Renal cortical epithelial cell (primary cell): Measurements from ENCODE around the gene MTARC2. TPM values are rescaled to one million over a fixed set of nuclear protein-coding genes. Genes with fewer than 3 reads are reported as not detected.

ENCODE experiments used
- DNase-seq: peaks from one replicate; pipeline ENCODE4 v3.0.0-alpha.2; 2011; ENCODE audit warnings: low read depth
- total RNA-seq: library from RNA; depleted of rRNA; stranded (reverse); fragments of >200 nt; gene quantifications from 2 replicates; pipeline ENCODE4 v1.2.3, GENCODE V29; 2014

The MTARC2 gene
- total RNA-seq, 1 donor from 2014 or later = 14.1 TPM

DNA sequence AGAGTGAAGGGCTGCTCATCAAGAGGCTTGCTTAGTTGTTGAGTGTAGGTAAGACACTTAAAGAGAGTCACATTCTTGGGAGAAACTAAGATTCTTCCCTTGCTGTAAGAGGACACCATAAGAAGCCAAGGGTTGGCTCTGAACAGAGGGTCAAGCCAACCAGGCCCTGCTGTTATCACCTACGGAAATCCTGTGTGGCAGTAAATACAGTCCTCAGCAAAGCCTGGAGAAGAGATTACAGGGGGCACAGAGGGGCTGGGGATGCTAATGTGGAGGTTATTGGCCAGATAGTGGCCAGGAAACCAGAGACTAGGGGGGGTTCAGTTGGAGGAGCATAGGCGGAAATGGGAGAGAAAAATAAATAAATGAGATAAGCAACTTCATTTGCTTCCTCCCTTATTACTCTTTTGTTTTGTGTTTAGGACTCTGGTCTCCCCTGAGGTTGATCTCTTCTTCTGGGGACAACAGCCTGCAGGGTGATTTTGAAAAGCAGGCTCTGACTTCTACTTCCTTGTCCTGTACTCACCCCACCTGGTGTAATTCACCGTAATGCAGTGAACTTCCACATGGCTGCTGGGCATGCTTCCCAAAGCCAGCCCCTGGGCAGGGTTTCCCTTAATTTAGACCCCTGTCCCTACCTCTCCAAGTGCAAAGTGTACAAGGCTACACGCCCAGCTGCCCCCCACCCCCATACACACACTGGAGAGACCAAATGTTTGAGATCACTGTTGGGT is 79.5 kb downstream of the MTARC2 start:
- DNase-seq = no peak

DNA sequence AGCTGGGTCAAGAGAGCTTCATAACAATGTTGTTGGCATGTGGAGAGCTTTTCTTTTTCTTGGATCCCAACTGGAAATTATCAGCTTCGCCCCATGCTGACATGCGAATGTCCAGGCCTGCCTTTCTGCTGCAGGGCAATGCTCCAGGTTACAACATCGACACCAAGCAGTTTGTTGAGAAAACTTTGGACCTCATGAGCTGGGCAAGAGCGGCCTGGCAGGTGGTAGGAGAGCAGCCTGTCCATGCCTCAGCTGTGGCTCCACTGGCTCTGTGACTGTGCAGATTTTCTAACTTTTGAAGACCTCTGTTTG is 80.0 kb downstream of the MTARC2 start:
- no peak for DNase-seq

DNA sequence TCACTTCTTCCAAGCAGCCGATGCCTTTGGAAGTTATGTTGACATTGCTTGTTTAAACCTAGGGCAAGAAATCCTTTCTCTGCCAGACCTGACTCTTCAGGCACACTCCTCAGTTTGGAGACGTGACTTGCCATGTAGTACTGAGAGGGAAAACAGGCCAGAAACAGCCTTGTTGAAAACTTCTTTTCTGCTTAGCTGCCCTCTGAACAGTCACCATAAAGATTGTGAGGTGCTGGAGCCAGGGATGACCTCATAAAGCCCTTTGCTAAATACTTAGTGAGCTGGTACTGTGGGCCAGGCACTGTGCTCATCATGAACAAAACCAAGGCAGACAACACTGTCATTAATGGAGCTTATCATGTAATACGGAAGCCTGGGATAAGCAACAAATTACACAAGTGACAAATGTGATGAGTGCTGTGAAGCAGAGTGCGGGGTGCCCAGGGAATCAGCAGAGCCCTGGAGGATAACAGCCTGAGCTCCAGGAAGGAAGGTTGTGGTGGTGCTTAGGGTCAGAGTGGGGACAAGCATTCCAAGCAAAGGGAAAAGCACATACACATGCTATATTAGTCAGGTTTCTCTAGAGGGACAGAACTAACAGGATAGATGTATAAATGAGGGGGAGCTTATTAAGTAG is 80.9 kb downstream of the MTARC2 start:
- DNase-seq = no peak

DNA sequence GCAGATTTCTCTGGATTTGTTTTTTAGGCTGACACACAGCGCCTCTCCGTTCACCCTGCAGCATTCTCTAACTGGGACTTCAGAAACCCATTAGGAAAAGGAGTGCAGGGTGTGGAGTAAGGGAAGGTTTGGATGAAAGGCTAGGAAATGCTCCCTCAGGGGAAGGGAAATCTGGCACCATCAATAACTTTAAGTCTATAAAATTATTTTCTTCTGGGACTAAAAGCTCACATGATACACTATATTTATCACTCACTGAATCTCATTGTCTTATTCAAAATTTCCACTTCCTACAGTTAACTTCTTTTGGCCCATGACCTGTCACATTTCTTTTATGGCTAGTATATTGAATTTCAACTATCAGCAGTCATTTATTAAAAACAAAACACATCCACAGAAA is 85.3 kb downstream of the MTARC2 start:
- DNase-seq = no peak

Other genes starting within 250 kb of the MTARC2 start
- gene MARK1, start 220.2 kb upstream of the MTARC2 start, total RNA-seq = 4.3 and 11.5 TPM in 2 replicates
- gene C1orf115, start 58.0 kb upstream of the MTARC2 start, total RNA-seq = 6.9 and 10.7 TPM in 2 replicates
- 4.0 and 5.0 TPM in 2 replicates for gene MTARC1, start 38.6 kb downstream of the MTARC2 start, total RNA-seq
- 0.35 and 2.0 TPM in 2 replicates for gene HLX, start 131.1 kb downstream of the MTARC2 start, total RNA-seq